Muscle of arm (tissue), 12 donors: ENCODE data around the gene MAGI1. TPM values are rescaled to one million over a fixed set of nuclear protein-coding genes. Genes with fewer than 3 reads are reported as not detected.
"Not testable (repeated sequence)": the region's sequence is repeated elsewhere in the genome, so short reads cannot be mapped to it uniquely, and the experiment has no call there.

Experiments used
- DNase-seq: peaks from one replicate; pipeline ENCODE4 v3.0.0-alpha.2; 2013
- polyA plus RNA-seq, 12 donors: library from polyadenylated mRNA; unstranded; fragments of 120-200 nt; gene quantifications; one replicate each; pipeline ENCODE4 v1.2.1, GENCODE V29; 2013; ENCODE audit not compliant: insufficient read length in 12 of 12

The MAGI1 gene
- polyA plus RNA-seq, 12 donors: 10.7 to 34.9 (median 14.0) TPM; not detected in 1

GRCh38 chr3:65568497-65568896 lies 470.2 kb downstream of the MAGI1 start:
- DNase-seq: no peak

- not testable (repeated sequence) for DNase-seq
Measured at GRCh38 chr3:65565744-65566143, 473.0 kb downstream of the MAGI1 start.

GRCh38 chr3:65564483-65564882 lies 474.2 kb downstream of the MAGI1 start:
- no peak for DNase-seq

- no peak for DNase-seq
Measured at GRCh38 chr3:65563861-65564260, 474.9 kb downstream of the MAGI1 start.

- no peak for DNase-seq
Measured at GRCh38 chr3:65562447-65562846, 476.3 kb downstream of the MAGI1 start.

GRCh38 chr3:65561617-65562016 lies 477.1 kb downstream of the MAGI1 start:
- no peak for DNase-seq

- no peak for DNase-seq
Measured at GRCh38 chr3:65560901-65561300, 477.8 kb downstream of the MAGI1 start.

- DNase-seq: no peak
Measured at GRCh38 chr3:65560133-65560532, 478.6 kb downstream of the MAGI1 start.

GRCh38 chr3:65559643-65560042 lies 479.1 kb downstream of the MAGI1 start:
- no peak for DNase-seq

GRCh38 chr3:65558826-65559225 lies 479.9 kb downstream of the MAGI1 start:
- DNase-seq: no peak

- DNase-seq: no peak
Measured at GRCh38 chr3:65557899-65558564, 480.7 kb downstream of the MAGI1 start.

GRCh38 chr3:65556934-65557577 lies 481.7 kb downstream of the MAGI1 start:
- no peak for DNase-seq

- no peak for DNase-seq
Measured at GRCh38 chr3:65552434-65552833, 486.3 kb downstream of the MAGI1 start.

GRCh38 chr3:65551945-65552344 lies 486.8 kb downstream of the MAGI1 start:
- no peak for DNase-seq

- no peak for DNase-seq
Measured at GRCh38 chr3:65550137-65550536, 488.6 kb downstream of the MAGI1 start.

- no peak for DNase-seq
Measured at GRCh38 chr3:65549626-65549959, 489.1 kb downstream of the MAGI1 start.

GRCh38 chr3:65548848-65549625 lies 489.7 kb downstream of the MAGI1 start:
- DNase-seq: peak; percentile 25

GRCh38 chr3:65545429-65545828 lies 493.3 kb downstream of the MAGI1 start:
- no peak for DNase-seq

- not testable (repeated sequence) for DNase-seq
Measured at GRCh38 chr3:65543391-65543790, 495.3 kb downstream of the MAGI1 start.

- DNase-seq: no peak
Measured at GRCh38 chr3:65540666-65541065, 498.1 kb downstream of the MAGI1 start.

- DNase-seq: no peak
Measured at GRCh38 chr3:65539616-65540015, 499.1 kb downstream of the MAGI1 start.

- no peak for DNase-seq
Measured at GRCh38 chr3:65538101-65538500, 500.6 kb downstream of the MAGI1 start.

GRCh38 chr3:65537109-65537508 lies 501.6 kb downstream of the MAGI1 start:
- no peak for DNase-seq
